ENCODE measurements around the gene KCP. TPM values are rescaled to one million over a fixed set of nuclear protein-coding genes. Genes with fewer than 3 reads are reported as not detected.

Gene KCP
- total and polyA plus RNA-seq, 2 of the 13 experiments (the other 11 are each of a cell fraction or from before 2014, with no cell fraction given), result 0.37 to 1.0 TPM

DNA sequence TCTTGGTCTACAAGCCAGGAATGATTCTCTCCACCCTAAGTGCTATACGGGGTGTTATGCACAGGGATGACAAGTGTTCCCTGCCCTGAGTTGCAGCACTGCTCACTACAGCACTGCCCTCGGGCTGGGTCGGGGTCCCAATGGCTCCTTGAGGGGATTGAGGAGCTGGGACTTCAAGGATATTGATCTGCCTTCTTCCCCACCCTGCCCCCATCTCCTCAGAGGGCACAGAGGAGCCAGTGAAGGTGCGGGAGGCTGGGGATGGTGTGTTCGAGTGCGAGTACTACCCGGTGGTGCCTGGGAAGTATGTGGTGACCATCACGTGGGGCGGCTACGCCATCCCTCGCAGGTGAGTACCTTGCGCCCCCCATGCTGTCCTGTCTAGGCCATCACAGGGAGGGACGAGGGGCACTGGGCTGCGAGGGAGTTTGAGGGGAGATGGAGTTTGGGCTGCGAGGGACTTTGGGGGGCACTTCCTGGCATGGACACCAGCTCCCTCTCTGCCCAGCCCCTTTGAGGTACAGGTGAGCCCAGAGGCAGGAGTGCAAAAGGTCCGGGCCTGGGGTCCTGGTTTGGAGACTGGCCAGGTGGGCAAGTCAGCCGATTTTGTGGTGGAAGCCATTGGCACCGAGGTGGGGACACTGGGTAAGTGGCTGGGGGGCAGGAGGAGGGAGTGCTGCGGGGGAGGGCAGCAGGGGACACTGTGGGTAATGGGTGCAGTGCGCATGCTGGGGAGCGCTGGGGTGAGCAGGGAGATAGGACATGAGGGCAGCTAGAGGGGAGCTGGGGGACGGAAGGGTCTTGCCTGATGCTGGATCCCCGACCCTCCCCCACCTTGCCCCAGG is 70.0 kb downstream of the KCP start (continued):
- TF ChIP-seq, protein P1, sequence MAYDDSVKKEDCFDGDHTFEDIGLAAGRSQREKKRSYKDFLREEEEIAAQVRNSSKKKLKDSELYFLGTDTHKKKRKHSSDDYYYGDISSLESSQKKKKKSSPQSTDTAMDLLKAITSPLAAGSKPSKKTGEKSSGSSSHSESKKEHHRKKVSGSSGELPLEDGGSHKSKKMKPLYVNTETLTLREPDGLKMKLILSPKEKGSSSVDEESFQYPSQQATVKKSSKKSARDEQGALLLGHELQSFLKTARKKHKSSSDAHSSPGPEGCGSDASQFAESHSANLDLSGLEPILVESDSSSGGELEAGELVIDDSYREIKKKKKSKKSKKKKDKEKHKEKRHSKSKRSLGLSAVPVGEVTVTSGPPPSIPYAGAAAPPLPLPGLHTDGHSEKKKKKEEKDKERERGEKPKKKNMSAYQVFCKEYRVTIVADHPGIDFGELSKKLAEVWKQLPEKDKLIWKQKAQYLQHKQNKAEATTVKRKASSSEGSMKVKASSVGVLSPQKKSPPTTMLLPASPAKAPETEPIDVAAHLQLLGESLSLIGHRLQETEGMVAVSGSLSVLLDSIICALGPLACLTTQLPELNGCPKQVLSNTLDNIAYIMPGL (CRISPR knock-in tag; IDR thresholded peaks at IDR 0.05; ENCODE audit: borderline replicate concordance in 1 of 2, low read depth in 1 of 2), result no peak
- TF ChIP-seq NPAS2 (CRISPR knock-in tag; IDR thresholded peaks at IDR 0.05; ENCODE audit: borderline replicate concordance) (no peak), KLF11 (CRISPR knock-in tag; IDR thresholded peaks at IDR 0.05) (no peak), ZNF577 (CRISPR knock-in tag; IDR thresholded peaks at IDR 0.05; ENCODE audit: borderline replicate concordance, low read depth) (no peak), ZNF547 (CRISPR knock-in tag; IDR thresholded peaks at IDR 0.05) (no peak)
- TF ChIP-seq, protein P2, sequence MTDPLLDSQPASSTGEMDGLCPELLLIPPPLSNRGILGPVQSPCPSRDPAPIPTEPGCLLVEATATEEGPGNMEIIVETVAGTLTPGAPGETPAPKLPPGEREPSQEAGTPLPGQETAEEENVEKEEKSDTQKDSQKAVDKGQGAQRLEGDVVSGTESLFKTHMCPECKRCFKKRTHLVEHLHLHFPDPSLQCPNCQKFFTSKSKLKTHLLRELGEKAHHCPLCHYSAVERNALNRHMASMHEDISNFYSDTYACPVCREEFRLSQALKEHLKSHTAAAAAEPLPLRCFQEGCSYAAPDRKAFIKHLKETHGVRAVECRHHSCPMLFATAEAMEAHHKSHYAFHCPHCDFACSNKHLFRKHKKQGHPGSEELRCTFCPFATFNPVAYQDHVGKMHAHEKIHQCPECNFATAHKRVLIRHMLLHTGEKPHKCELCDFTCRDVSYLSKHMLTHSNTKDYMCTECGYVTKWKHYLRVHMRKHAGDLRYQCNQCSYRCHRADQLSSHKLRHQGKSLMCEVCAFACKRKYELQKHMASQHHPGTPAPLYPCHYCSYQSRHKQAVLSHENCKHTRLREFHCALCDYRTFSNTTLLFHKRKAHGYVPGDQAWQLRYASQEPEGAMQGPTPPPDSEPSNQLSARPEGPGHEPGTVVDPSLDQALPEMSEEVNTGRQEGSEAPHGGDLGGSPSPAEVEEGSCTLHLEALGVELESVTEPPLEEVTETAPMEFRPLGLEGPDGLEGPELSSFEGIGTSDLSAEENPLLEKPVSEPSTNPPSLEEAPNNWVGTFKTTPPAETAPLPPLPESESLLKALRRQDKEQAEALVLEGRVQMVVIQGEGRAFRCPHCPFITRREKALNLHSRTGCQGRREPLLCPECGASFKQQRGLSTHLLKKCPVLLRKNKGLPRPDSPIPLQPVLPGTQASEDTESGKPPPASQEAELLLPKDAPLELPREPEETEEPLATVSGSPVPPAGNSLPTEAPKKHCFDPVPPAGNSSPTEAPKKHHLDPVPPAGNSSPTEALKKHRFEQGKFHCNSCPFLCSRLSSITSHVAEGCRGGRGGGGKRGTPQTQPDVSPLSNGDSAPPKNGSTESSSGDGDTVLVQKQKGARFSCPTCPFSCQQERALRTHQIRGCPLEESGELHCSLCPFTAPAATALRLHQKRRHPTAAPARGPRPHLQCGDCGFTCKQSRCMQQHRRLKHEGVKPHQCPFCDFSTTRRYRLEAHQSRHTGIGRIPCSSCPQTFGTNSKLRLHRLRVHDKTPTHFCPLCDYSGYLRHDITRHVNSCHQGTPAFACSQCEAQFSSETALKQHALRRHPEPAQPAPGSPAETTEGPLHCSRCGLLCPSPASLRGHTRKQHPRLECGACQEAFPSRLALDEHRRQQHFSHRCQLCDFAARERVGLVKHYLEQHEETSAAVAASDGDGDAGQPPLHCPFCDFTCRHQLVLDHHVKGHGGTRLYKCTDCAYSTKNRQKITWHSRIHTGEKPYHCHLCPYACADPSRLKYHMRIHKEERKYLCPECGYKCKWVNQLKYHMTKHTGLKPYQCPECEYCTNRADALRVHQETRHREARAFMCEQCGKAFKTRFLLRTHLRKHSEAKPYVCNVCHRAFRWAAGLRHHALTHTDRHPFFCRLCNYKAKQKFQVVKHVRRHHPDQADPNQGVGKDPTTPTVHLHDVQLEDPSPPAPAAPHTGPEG (CRISPR knock-in tag; IDR thresholded peaks at IDR 0.05), result no peak
- TF ChIP-seq, protein P3, sequence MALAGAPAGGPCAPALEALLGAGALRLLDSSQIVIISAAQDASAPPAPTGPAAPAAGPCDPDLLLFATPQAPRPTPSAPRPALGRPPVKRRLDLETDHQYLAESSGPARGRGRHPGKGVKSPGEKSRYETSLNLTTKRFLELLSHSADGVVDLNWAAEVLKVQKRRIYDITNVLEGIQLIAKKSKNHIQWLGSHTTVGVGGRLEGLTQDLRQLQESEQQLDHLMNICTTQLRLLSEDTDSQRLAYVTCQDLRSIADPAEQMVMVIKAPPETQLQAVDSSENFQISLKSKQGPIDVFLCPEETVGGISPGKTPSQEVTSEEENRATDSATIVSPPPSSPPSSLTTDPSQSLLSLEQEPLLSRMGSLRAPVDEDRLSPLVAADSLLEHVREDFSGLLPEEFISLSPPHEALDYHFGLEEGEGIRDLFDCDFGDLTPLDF (CRISPR knock-in tag; IDR thresholded peaks at IDR 0.05), result no peak
